ENCODE results near the gene PPP3R2. TPM values are rescaled to one million over a fixed set of nuclear protein-coding genes. Genes with fewer than 3 reads are reported as not detected.

Gene PPP3R2
- total RNA-seq, 1 experiment from 2014 or later = not detected

DNA sequence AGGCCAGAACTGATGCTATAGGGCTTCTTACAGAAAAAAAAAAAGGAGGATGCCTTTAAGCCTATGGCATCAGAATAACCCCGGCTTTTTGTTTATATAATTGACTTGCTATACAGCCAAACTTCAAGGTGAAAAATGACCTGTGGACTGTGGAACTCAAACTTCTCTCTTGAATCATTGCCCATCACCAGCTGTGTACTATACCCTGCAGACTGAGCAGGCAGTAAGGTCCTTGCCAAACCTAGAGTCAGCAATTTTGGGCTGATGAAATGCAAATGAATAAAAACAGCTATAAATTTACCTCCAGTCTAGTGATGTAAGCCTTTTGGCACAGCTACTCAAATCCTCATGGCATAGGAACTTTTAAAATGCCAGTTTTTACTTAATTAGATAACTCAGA lies 44.5 kb upstream of the PPP3R2 start:
- no peak for DNase-seq (ENCODE audit: low read depth, low spot score)
- Histone ChIP-seq H3K27me3 (ENCODE audit: insufficient read depth, low read length) (0 out of 2 replicates have a peak, but pooled peaks cover 5% of the 10 kb centered on the region), H3K36me3 (ENCODE audit: control insufficient read depth in 1 of 2, insufficient read depth in 2 of 2, low read length in 2 of 2) (no peaks in the 10 kb centered on the region), H3K4me1 (ENCODE audit: control insufficient read depth in 1 of 2, insufficient read depth in 2 of 2, low read length in 2 of 2) (no peaks in the 10 kb centered on the region), H3K9ac (ENCODE audit: low read length) (no peak overlapping the region), H3K4me2 (ENCODE audit: low read length) (no peak overlapping the region), H3K79me2 (ENCODE audit: insufficient read depth, low read length) (no peaks in the 10 kb centered on the region), H3K9me2 (ENCODE audit: insufficient read depth) (no peaks in the 10 kb centered on the region), H2AFZ (ENCODE audit: low read depth, low read length, poor library complexity, severe bottlenecking) (no peak overlapping the region), H3K4me3 (replicated peaks in 1 of 2; ENCODE audit: low read depth in 1 of 2, low read length in 2 of 2) (no peak overlapping the region), H3K27ac (ENCODE audit: low read depth, low read length) (no peak overlapping the region), H4K20me1 (ENCODE audit: insufficient read depth) (no peaks in the 10 kb centered on the region), H3K9me3 (ENCODE audit: control insufficient read depth in 1 of 2, insufficient read depth in 1 of 2, low read depth in 1 of 2, low read length in 2 of 2) (no peaks in the 10 kb centered on the region)
- ATAC-seq = no peak
- intact Hi-C loops (cut with micrococcal nuclease) = no loop called here
- ChIA-PET CTCF (no interaction called here), RAD21 (ENCODE audit: low non-redundant PET in 1 of 2, low total read pairs in 2 of 2, uncharacterized antibody in 2 of 2, unreplicated experiment in 2 of 2) (no interaction called here), POLR2A (no interaction called here)
- no peak for TF ChIP-seq POLR2A (IDR thresholded peaks at IDR 0.05; ENCODE audit: borderline replicate concordance, extremely low read depth, insufficient read depth, insufficient read length)
- no peak for TF ChIP-seq YY1 (IDR thresholded peaks at IDR 0.05; ENCODE audit: extremely low read depth, insufficient replicate concordance, low read depth, low read length)
- no peak for TF ChIP-seq SIN3A (IDR thresholded peaks at IDR 0.05; ENCODE audit: low read depth)
- TF ChIP-seq TCF7L2 (IDR thresholded peaks at IDR 0.05; ENCODE audit: borderline replicate concordance, extremely low read depth, insufficient read depth, insufficient read length) = no peak
- TF ChIP-seq POLR2AphosphoS5 (IDR thresholded peaks at IDR 0.05; ENCODE audit: low read depth, low read length) = no peak
- BruUV-seq (replicated peaks) = no TSS peak

GRCh38 chr9:101636247-101636646 lies 41.5 kb upstream of the PPP3R2 start:
- Histone ChIP-seq H3K9me3 (ENCODE audit: control insufficient read depth in 1 of 2, insufficient read depth in 1 of 2, low read depth in 1 of 2, low read length in 2 of 2) (no peaks in the 10 kb centered on the region), H3K27ac (ENCODE audit: low read depth, low read length) (no peak overlapping the region), H2AFZ (ENCODE audit: low read depth, low read length, poor library complexity, severe bottlenecking) (no peak overlapping the region), H3K4me3 (replicated peaks in 1 of 2; ENCODE audit: low read depth in 1 of 2, low read length in 2 of 2) (no peak overlapping the region), H3K9me2 (ENCODE audit: insufficient read depth) (no peaks in the 10 kb centered on the region), H3K27me3 (ENCODE audit: insufficient read depth, low read length) (peaks cover 8% of the 10 kb centered on the region; the same call in 1 of the 2 replicates), H3K4me1 (ENCODE audit: control insufficient read depth in 1 of 2, insufficient read depth in 2 of 2, low read length in 2 of 2) (no peaks in the 10 kb centered on the region), H3K4me2 (ENCODE audit: low read length) (no peak overlapping the region), H4K20me1 (ENCODE audit: insufficient read depth) (no peaks in the 10 kb centered on the region), H3K9ac (ENCODE audit: low read length) (no peak overlapping the region), H3K36me3 (ENCODE audit: control insufficient read depth in 1 of 2, insufficient read depth in 2 of 2, low read length in 2 of 2) (no peaks in the 10 kb centered on the region), H3K79me2 (ENCODE audit: insufficient read depth, low read length) (no peaks in the 10 kb centered on the region)
- DNase-seq (ENCODE audit: low read depth, low spot score) (no peak), ATAC-seq (no peak)
- TF ChIP-seq CBX3 (IDR thresholded peaks at IDR 0.05; ENCODE audit: low read depth) = no peak
- no peak for TF ChIP-seq SP1 (IDR thresholded peaks at IDR 0.05; ENCODE audit: low read depth)
- TF ChIP-seq FOSL1 (IDR thresholded peaks at IDR 0.05; ENCODE audit: low read depth) = no peak
- no peak for TF ChIP-seq ZNF274 (IDR thresholded peaks at IDR 0.05; ENCODE audit: low read depth, low read length)
- no peak for TF ChIP-seq TCF7L2 (IDR thresholded peaks at IDR 0.05; ENCODE audit: borderline replicate concordance, extremely low read depth, insufficient read depth, insufficient read length)
- no peak for TF ChIP-seq RAD21 (IDR thresholded peaks at IDR 0.05; ENCODE audit: low read depth)
- TF ChIP-seq, protein P1, sequence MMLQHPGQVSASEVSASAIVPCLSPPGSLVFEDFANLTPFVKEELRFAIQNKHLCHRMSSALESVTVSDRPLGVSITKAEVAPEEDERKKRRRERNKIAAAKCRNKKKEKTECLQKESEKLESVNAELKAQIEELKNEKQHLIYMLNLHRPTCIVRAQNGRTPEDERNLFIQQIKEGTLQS (IDR thresholded peaks at IDR 0.05) = no peak
- TF ChIP-seq POLR2AphosphoS5 (IDR thresholded peaks at IDR 0.05; ENCODE audit: low read depth, low read length) = no peak
- TF ChIP-seq JUND (IDR thresholded peaks at IDR 0.05) = no peak
- TF ChIP-seq ZFX (IDR thresholded peaks at IDR 0.05) = no peak
- no peak for TF ChIP-seq ELF1 (IDR thresholded peaks at IDR 0.05; ENCODE audit: borderline replicate concordance, low read depth)
- TF ChIP-seq MAX (IDR thresholded peaks at IDR 0.05) = no peak
- no peak for TF ChIP-seq SRF (IDR thresholded peaks at IDR 0.05; ENCODE audit: low read depth)
- no peak for TF ChIP-seq SIN3A (IDR thresholded peaks at IDR 0.05; ENCODE audit: low read depth)
- no peak for TF ChIP-seq EGR1 (IDR thresholded peaks at IDR 0.05; ENCODE audit: low read depth)
- ChIA-PET POLR2A (no interaction called here), CTCF (no interaction called here), RAD21 (ENCODE audit: low non-redundant PET in 1 of 2, low total read pairs in 2 of 2, uncharacterized antibody in 2 of 2, unreplicated experiment in 2 of 2) (no interaction called here)
- intact Hi-C loops (cut with micrococcal nuclease) = no loop called here
- no TSS peak for BruUV-seq (replicated peaks)

All from HCT116 (cell line).